ENCODE measurements around the gene ZNF783.

ZNF783 gene

GRCh38 chr7:149310113-149310836 lies 48.3 kb downstream of the ZNF783 start:
- H3K4me3 Mint-ChIP-seq: no peak overlapping the region

DNA sequence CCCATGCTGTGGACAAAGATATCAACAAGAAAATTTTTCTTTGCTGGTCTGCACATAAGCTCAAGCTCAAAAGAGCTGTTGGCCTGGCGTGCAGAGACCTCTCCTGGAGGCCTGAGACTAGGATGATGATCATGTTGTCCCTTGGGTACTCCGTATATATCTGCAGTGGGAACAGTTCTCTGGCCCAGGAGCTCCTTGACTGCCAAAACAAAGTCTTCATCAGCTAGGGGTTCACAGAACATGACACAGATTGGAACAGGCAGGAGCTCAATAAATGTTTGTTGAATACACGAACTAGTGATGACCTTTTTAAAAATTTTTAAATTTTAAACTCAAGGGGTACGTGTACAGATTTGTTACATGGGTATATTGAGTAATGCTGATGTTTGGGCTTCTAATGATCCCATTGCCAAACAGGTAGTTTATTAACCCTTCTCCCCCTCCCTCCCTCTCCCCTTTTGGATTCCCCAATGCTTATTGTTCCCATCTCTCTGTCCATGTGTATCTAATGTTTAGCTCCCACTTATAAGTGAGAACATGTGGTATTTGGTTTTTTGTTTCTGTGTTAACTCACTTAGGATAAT lies 49.1 kb downstream of the ZNF783 start:
- Mint-ChIP-seq H3K27ac (no peak overlapping the region), H3K36me3 (ENCODE audit: low read depth) (no peaks in the 10 kb centered on the region), H3K4me3 (no peak overlapping the region), H3K27me3 (ENCODE audit: low read depth, poor library complexity) (peaks cover 15% of the 10 kb centered on the region), H3K4me1 (no peaks in the 10 kb centered on the region), H3K9me3 (peaks cover 23% of the 10 kb centered on the region)
- DNase-seq: no peak
- TF ChIP-seq CTCF (IDR thresholded peaks at IDR 0.05): no peak

More at GRCh38 chr7:149310113-149310836, 48.3 kb downstream of the ZNF783 start:
- TF ChIP-seq CTCF (IDR thresholded peaks at IDR 0.05): peak; percentile 41
- peaks cover 16% of the 10 kb centered on the region for H3K9me3 Mint-ChIP-seq
- no peaks in the 10 kb centered on the region for H3K4me1 Mint-ChIP-seq
- H3K27ac Mint-ChIP-seq: no peak overlapping the region
- H3K36me3 Mint-ChIP-seq (ENCODE audit: low read depth): no peaks in the 10 kb centered on the region
- peaks cover 10% of the 10 kb centered on the region for H3K27me3 Mint-ChIP-seq (ENCODE audit: low read depth, poor library complexity)
- no peak for DNase-seq

GRCh38 chr7:149313981-149314380 lies 52.0 kb downstream of the ZNF783 start:
- Mint-ChIP-seq H3K36me3 (ENCODE audit: low read depth) (no peaks in the 10 kb centered on the region), H3K27me3 (ENCODE audit: low read depth, poor library complexity) (peaks cover 20% of the 10 kb centered on the region), H3K4me1 (no peaks in the 10 kb centered on the region), H3K27ac (no peak overlapping the region), H3K9me3 (peaks cover 42% of the 10 kb centered on the region), H3K4me3 (no peak overlapping the region)
- TF ChIP-seq CTCF (IDR thresholded peaks at IDR 0.05): no peak
- DNase-seq: no peak

DNA sequence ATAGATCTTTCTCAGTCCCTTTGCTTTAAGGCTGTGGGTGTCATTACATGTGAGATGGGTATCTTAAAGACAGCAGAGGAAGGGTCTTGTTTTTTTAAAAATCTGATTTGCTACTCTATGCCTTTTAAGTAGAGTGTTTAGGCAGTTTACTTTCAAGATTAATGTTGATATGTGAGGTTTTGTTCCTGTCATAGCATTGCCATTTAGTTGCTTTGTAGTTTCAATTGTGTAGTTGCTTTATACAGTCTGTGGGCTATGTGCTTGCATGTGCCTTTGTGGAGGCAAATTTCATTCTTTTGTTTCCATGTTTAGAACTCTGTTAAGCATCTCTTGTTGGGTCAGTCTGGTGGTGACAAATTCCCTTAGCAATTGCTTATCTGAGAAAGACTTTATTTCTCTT lies 54.6 kb downstream of the ZNF783 start:
- H3K4me1 Mint-ChIP-seq: peaks cover 16% of the 10 kb centered on the region
- H3K9me3 Mint-ChIP-seq: peaks cover 55% of the 10 kb centered on the region
- no peak overlapping the region for H3K27ac Mint-ChIP-seq
- peaks cover 31% of the 10 kb centered on the region for H3K27me3 Mint-ChIP-seq (ENCODE audit: low read depth, poor library complexity)
- DNase-seq: no peak
- H3K4me3 Mint-ChIP-seq: no peak overlapping the region
- no peaks in the 10 kb centered on the region for H3K36me3 Mint-ChIP-seq (ENCODE audit: low read depth)
- TF ChIP-seq CTCF (IDR thresholded peaks at IDR 0.05): no peak

DNA sequence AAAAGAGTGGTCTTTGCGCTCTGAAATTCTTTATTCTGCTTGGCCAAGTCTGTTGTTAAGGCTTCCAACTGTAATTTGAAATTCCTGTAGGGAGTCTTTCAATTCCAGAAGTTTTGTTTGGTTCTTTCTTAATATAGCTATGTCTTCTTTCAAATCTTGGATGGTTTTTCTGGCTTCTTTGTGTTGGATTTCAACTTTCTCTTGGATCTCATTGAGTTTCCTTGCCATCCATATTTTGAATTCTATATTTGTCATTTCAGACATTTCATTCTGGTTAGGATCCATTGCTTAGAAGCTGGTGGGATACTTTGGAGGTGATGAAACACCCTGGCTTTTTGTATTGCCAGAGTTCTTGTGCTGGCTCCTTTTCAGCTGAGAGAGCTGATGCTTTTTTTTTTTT lies 55.5 kb downstream of the ZNF783 start:
- peaks cover 61% of the 10 kb centered on the region for H3K9me3 Mint-ChIP-seq
- no peak for DNase-seq
- no peaks in the 10 kb centered on the region for H3K36me3 Mint-ChIP-seq (ENCODE audit: low read depth)
- peaks cover 31% of the 10 kb centered on the region for H3K27me3 Mint-ChIP-seq (ENCODE audit: low read depth, poor library complexity)
- TF ChIP-seq CTCF (IDR thresholded peaks at IDR 0.05): no peak
- no peak overlapping the region for H3K4me3 Mint-ChIP-seq
- H3K4me1 Mint-ChIP-seq: peaks cover 20% of the 10 kb centered on the region
- no peak overlapping the region for H3K27ac Mint-ChIP-seq

All from nephron progenitor cell (in vitro differentiated cells).